T47D (cell line): ENCODE measurements around the gene OCA2.
"Not testable (repeated sequence)": the region's sequence is repeated elsewhere in the genome, so short reads cannot be mapped to it uniquely, and the experiment has no call there.

Experiments
- DNase-seq, 2 experiments: peaks; one replicate each; pipeline versions ENCODE4 v3.0.0 to v3.0.0-alpha.2; 2011 to 2012; ENCODE audit warnings: low read depth in 1 of 2, low spot score in 1 of 2
- JUND ChIP-seq: IDR thresholded peaks from 2 replicates; pipeline ENCODE4 v1.6.1; 2012; ENCODE audit warnings: low read depth
- in situ Hi-C: cut with HindIII; loops from 2 replicates; pipeline ENCODE4 v1.10.0; 2016; ENCODE audit warnings: low sequenced_read_pairs, low pct_unique_long_range_greater_than_20kb

OCA2 gene

DNA sequence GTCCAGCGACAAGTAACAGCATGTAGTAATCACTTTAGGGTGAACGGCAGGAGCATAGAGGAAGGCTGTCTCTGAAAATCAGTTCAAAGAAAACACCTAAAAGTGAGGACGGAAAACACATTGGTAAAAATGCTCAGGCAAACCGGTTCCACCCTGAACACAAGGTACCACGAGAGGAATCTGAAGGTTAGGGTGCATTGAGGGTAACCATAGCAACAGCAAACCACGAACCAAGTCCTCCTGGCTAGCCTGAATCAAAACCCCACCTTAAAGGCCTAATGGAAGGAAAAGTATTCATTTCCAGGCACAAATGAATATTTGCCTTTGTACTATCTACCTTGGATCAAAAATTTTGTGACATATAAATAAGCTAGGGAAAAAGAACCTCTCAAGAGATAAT is 315.0 kb downstream of the OCA2 start:
- no peak for DNase-seq
- in situ Hi-C loops, result no loop called here
- TF ChIP-seq JUND, result no peak

DNA sequence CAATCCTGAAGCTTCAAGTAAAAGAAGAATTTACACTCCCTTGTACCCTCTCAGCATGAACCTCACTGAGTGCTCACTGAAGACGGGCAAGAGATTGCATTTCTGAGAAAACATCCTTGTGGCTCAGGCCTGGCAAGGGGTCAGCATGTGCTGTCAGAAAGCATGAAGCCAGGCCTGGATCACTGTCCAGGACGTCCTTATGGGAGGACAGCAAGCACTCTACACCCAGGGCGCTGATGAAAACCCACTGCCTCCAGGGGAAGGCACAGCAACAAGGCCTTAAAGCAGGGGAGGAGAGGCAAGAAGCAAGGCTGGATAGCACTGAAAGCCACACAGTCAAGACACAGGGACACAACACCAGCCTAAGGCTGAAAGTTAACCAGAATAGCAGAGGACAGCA is 315.4 kb downstream of the OCA2 start:
- DNase-seq, result no peak
- in situ Hi-C loops, result no loop called here
- TF ChIP-seq JUND, result no peak

GRCh38 chr15:27782125-27782524 is 317.0 kb downstream of the OCA2 start:
- no peak for TF ChIP-seq JUND
- DNase-seq, result no peak
- in situ Hi-C loops, result no loop called here

GRCh38 chr15:27776501-27776900 is 322.6 kb downstream of the OCA2 start:
- in situ Hi-C loops, result no loop called here
- TF ChIP-seq JUND, result no peak
- no peak for DNase-seq

GRCh38 chr15:27774638-27775037 is 324.5 kb downstream of the OCA2 start:
- TF ChIP-seq JUND, result no peak
- DNase-seq, result no peak
- in situ Hi-C loops, result no loop called here

GRCh38 chr15:27774191-27774590 is 324.9 kb downstream of the OCA2 start:
- TF ChIP-seq JUND, result no peak
- in situ Hi-C loops, result no loop called here
- no peak for DNase-seq

- no peak for TF ChIP-seq JUND
- no peak for DNase-seq
- in situ Hi-C loops, result no loop called here
Measured at GRCh38 chr15:27771892-27772291, 327.2 kb downstream of the OCA2 start.

- no peak for TF ChIP-seq JUND
- in situ Hi-C loops, result no loop called here
Measured at GRCh38 chr15:27770769-27771554, 328.2 kb downstream of the OCA2 start.

GRCh38 chr15:27770086-27770607 is 329.0 kb downstream of the OCA2 start:
- TF ChIP-seq JUND, result no peak
- no peak for DNase-seq
- in situ Hi-C loops, result no loop called here

More at GRCh38 chr15:27770769-27771554, 328.2 kb downstream of the OCA2 start:
- DNase-seq, result no peak

GRCh38 chr15:27769652-27770051 is 329.5 kb downstream of the OCA2 start:
- DNase-seq, result no peak
- in situ Hi-C loops, result no loop called here
- no peak for TF ChIP-seq JUND

GRCh38 chr15:27768732-27769475 is 330.2 kb downstream of the OCA2 start:
- no peak for TF ChIP-seq JUND
- DNase-seq, result no peak
- in situ Hi-C loops, result no loop called here

DNA sequence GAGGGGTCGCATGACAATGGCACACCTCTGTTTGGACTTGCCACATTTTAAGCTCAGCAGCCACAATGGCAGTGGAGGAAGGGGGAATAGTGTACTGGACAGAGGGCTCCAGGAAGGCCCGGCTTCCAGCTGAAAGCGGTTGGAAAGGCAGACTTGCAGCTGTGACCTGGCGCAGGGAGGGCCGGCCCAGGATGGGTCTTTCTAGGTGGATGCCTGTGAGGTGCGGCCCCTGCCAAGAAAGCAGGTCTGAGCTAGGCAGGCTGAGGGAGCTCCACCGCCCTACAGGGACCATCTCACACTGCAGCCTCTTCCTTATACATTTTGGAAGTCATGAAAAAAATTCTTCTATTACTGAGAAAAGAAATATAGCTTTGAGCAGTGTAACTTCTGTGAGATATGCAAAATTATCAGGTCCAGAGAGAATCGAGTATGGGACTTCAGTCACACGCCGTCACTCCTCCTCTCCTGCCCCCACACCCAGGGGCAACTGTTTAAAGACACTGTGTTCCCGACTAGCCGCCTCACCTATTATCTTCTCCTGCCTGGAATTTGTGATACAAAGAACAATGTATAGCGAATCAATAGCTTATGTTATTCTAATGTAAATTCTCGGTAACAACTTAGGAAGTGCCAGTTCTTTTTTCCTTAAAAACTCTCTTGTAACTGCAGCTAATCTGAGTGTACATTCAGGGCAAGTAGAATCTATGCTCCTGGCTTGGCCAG is 331.0 kb downstream of the OCA2 start:
- no peak for TF ChIP-seq JUND
- DNase-seq, result no peak
- in situ Hi-C loops, result no loop called here

GRCh38 chr15:27767430-27767829 is 331.7 kb downstream of the OCA2 start:
- in situ Hi-C loops, DNase-seq: not testable (repeated sequence)
